GM18858 (cell line): ENCODE results near the gene FNTB.

ENCODE experiments used
- ATAC-seq: cut with Tn5 transposase; IDR thresholded peaks from one replicate; pipeline ENCODE4 v1.9.1; 2021; ENCODE audit not compliant: unreplicated experiment

Gene FNTB

GRCh38 chr14:65044596-65044959 lies 57.9 kb downstream of the FNTB start:
- ATAC-seq, result no peak

GRCh38 chr14:65045006-65045405 lies 58.3 kb downstream of the FNTB start:
- ATAC-seq, result no peak

GRCh38 chr14:65045709-65046108 lies 59.0 kb downstream of the FNTB start:
- no peak for ATAC-seq

- ATAC-seq, result no peak
Measured at GRCh38 chr14:65052832-65053231, 66.1 kb downstream of the FNTB start.

- no peak for ATAC-seq
Measured at GRCh38 chr14:65053466-65053865, 66.8 kb downstream of the FNTB start.

- no peak for ATAC-seq
Measured at GRCh38 chr14:65054471-65055085, 67.9 kb downstream of the FNTB start.

GRCh38 chr14:65057695-65058094 lies 71.0 kb downstream of the FNTB start:
- no peak for ATAC-seq

GRCh38 chr14:65062096-65063075 lies 75.7 kb downstream of the FNTB start:
- ATAC-seq, result no peak

GRCh38 chr14:65065719-65066118 lies 79.0 kb downstream of the FNTB start:
- ATAC-seq, result no peak

- ATAC-seq, result no peak
Measured at GRCh38 chr14:65069874-65070413, 83.2 kb downstream of the FNTB start.

- ATAC-seq, result peak; percentile 45
Measured at GRCh38 chr14:65070471-65070976, 83.8 kb downstream of the FNTB start.

- ATAC-seq, result no peak
Measured at GRCh38 chr14:65071544-65071943, 84.8 kb downstream of the FNTB start.

GRCh38 chr14:65072256-65072655 lies 85.6 kb downstream of the FNTB start:
- no peak for ATAC-seq

GRCh38 chr14:65072937-65073336 lies 86.2 kb downstream of the FNTB start:
- no peak for ATAC-seq

GRCh38 chr14:65073605-65074201 lies 87.0 kb downstream of the FNTB start:
- ATAC-seq, result no peak

GRCh38 chr14:65074449-65075150 lies 87.9 kb downstream of the FNTB start:
- ATAC-seq, result no peak

- ATAC-seq, result no peak
Measured at GRCh38 chr14:65075628-65076325, 89.1 kb downstream of the FNTB start.

GRCh38 chr14:65077318-65077717 lies 90.6 kb downstream of the FNTB start:
- ATAC-seq, result no peak

GRCh38 chr14:65079201-65079600 lies 92.5 kb downstream of the FNTB start:
- ATAC-seq, result no peak

GRCh38 chr14:65079768-65080167 lies 93.1 kb downstream of the FNTB start:
- ATAC-seq, result no peak
